Ishikawa (cell line): ENCODE measurements around the gene NDUFAF2.

Experiments used
- CEBPB ChIP-seq: IDR thresholded peaks from 2 replicates; pipeline ENCODE4 v1.6.1; 2012
- CREB1 ChIP-seq: IDR thresholded peaks from 2 replicates; pipeline ENCODE4 v1.6.1; 2012; ENCODE audit warnings: low read depth
- EGR1 ChIP-seq: IDR thresholded peaks from 2 replicates; pipeline ENCODE4 v1.6.1; 2012
- EP300 ChIP-seq: IDR thresholded peaks from 2 replicates; pipeline ENCODE4 v1.6.1; 2012; ENCODE audit warnings: borderline replicate concordance
- FOXM1 ChIP-seq: IDR thresholded peaks from 2 replicates; pipeline ENCODE4 v1.6.1; 2012; ENCODE audit warnings: low read depth, borderline replicate concordance
- MAX ChIP-seq: IDR thresholded peaks from 2 replicates; pipeline ENCODE4 v1.6.1; 2012
- REST ChIP-seq: IDR thresholded peaks from 2 replicates; pipeline ENCODE4 v1.6.1; 2012; ENCODE audit warnings: low read depth, mild to moderate bottlenecking
- TAF1 ChIP-seq: IDR thresholded peaks from 2 replicates; pipeline ENCODE4 v1.6.1; 2012; ENCODE audit warnings: low read depth, mild to moderate bottlenecking
- TCF12 ChIP-seq: IDR thresholded peaks from 2 replicates; pipeline ENCODE4 v1.6.1; 2012; ENCODE audit warnings: low read depth
- TEAD4 ChIP-seq: IDR thresholded peaks from 2 replicates; pipeline ENCODE4 v1.6.1; 2012
- USF1 ChIP-seq: IDR thresholded peaks from 2 replicates; pipeline ENCODE4 v1.6.1; 2012
- ZBTB7A ChIP-seq: IDR thresholded peaks from 2 replicates; pipeline ENCODE4 v1.6.1; 2012; ENCODE audit warnings: low read depth

GRCh38 chr5:61050292-61050691 is 105.3 kb downstream of the NDUFAF2 start:
- TF ChIP-seq TCF12: no peak
- TF ChIP-seq TAF1: no peak
- no peak for TF ChIP-seq CEBPB
- no peak for TF ChIP-seq EP300
- no peak for TF ChIP-seq CREB1
- no peak for TF ChIP-seq USF1
- no peak for TF ChIP-seq EGR1
- TF ChIP-seq MAX: no peak
- TF ChIP-seq FOXM1: no peak
- TF ChIP-seq ZBTB7A: no peak
- no peak for TF ChIP-seq REST
- no peak for TF ChIP-seq TEAD4
